Measurements from ENCODE around the gene BLACAT1.

- TF ChIP-seq, protein P1, sequence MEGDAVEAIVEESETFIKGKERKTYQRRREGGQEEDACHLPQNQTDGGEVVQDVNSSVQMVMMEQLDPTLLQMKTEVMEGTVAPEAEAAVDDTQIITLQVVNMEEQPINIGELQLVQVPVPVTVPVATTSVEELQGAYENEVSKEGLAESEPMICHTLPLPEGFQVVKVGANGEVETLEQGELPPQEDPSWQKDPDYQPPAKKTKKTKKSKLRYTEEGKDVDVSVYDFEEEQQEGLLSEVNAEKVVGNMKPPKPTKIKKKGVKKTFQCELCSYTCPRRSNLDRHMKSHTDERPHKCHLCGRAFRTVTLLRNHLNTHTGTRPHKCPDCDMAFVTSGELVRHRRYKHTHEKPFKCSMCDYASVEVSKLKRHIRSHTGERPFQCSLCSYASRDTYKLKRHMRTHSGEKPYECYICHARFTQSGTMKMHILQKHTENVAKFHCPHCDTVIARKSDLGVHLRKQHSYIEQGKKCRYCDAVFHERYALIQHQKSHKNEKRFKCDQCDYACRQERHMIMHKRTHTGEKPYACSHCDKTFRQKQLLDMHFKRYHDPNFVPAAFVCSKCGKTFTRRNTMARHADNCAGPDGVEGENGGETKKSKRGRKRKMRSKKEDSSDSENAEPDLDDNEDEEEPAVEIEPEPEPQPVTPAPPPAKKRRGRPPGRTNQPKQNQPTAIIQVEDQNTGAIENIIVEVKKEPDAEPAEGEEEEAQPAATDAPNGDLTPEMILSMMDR (IDR thresholded peaks at IDR 0.05 in 8 of 11, conservative IDR thresholded peaks at IDR 0.05 in 3 of 11), result no peak
- no peak for TF ChIP-seq POLR2A (IDR thresholded peaks at IDR 0.05)
- no peak for TF ChIP-seq POLR2AphosphoS5 (IDR thresholded peaks at IDR 0.05)
Observed at GRCh38 chr1:205481629-205482151, 25.8 kb upstream of the BLACAT1 start.

All from spleen (tissue), 7 donors.